ENCODE data around the gene BIRC6. TPM values are rescaled to one million over a fixed set of nuclear protein-coding genes. Genes with fewer than 3 reads are reported as not detected.

BIRC6 gene
- total and polyA plus RNA-seq, 2 of the 4 experiments (the other 2 are of a cell fraction) = 26.5 to 316 TPM

DNA sequence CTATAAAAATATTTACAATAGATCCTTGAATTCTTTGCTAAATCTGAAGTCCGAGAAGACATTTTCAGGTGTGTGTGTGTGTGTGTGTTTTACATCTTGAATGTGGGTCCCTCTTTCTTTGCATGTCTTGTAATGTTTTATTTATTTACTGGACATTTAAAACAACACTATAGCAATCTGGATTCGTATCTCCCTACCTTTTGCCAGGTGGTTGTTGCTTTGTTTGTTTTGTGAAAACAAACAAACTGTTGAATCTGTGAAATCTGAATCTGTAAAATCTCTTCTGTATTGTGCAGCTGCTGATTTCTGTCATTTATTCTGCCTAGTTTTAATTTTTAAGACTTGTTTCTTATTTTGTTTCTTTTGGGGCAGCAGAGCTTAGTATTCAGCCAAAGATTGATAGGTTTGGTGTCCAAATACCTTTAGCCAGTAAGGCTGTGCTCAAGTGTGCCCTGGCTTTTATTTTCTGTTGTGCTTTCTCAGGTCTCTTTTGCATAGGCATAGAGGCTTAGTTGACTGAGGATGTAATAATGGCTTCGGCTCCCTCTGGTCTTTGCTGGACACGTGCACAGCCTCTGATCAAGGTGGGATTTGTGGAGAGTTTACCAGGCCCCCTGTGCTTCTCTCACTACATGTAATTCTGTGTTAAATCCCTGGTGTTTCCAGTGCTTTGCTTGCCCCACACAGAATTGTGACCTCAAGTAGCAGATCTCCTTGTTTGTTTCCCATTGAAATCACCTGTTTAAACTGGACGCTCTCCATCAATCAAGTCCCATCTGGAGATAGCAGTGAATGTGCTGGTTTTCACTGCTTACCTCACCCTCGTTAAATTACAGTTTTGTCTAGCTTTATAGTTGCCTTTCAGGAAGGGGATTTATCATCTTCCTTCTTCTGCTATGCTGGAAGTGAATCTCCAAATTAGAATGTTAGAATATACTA lies 71.1 kb downstream of the BIRC6 start:
- intact Hi-C loops (cut with micrococcal nuclease) = no loop called here
- Histone ChIP-seq H3K56ac (ENCODE audit: extremely low read depth, insufficient read depth, low read length) (no peak overlapping the region), H3K23ac (ENCODE audit: low read depth, low read length) (peak overlapping the region; percentile 69), H3K9ac (ENCODE audit: low read depth, low read length) (no peak overlapping the region), H3K14ac (replicated peaks; ENCODE audit: low read depth, low read length) (peak overlapping the region; percentile 67; the same call in 1 of the 2 replicates), H4K20me1 (ENCODE audit: insufficient read depth, low read length) (peaks cover 4% of the 10 kb centered on the region; the same call in 1 of the 2 replicates), H3K79me1 (ENCODE audit: low read depth in 1 of 2, low read length in 2 of 2) (peaks cover 26 to 49% of the 10 kb centered on the region in 2 experiments), H3K4me2 (ENCODE audit: low read depth, low read length) (peak overlapping the region; percentile 55), H2AK5ac (ENCODE audit: low read depth, low read length) (peak overlapping the region; percentile 31), H3K4me3 (ENCODE audit: insufficient read depth, low read depth, low read length) (no peak overlapping the region), H3K27me3 (ENCODE audit: control insufficient read depth, insufficient read depth, low read length) (no peaks in the 10 kb centered on the region), H2AFZ (replicated peaks; ENCODE audit: low read length, poor library complexity) (no peak overlapping the region), H4K5ac (ENCODE audit: low read depth, low read length) (peak overlapping the region; percentile 86), H3K9me1 (ENCODE audit: insufficient read depth, low read length) (peaks cover 5% of the 10 kb centered on the region), H3K27ac (ENCODE audit: insufficient read depth, low read length) (peak overlapping the region; percentile 7; the same call in 1 of the 2 replicates), H3K4ac (ENCODE audit: low read depth, low read length) (peak overlapping the region; percentile 44), H2BK15ac (ENCODE audit: low read depth, low read length) (0 out of 3 replicates have a peak overlapping the region, but pooled peaks have one; percentile 11), H2BK5ac (ENCODE audit: low read depth, low read length, poor library complexity, severe bottlenecking) (peak overlapping the region; percentile 62), H3K4me1 (ENCODE audit: control insufficient read depth, insufficient read depth, low read length) (peaks cover 19% of the 10 kb centered on the region), H3K36me3 (ENCODE audit: control insufficient read depth, insufficient read depth, low read length) (peaks cover 12% of the 10 kb centered on the region), H4K8ac (ENCODE audit: low read depth in 2 of 2, low read length in 2 of 2) (peak overlapping the region in 1 of 2 experiments; percentile 81; a peak in 2 of 4 replicates), H4K91ac (ENCODE audit: insufficient read depth, low read depth, low read length) (peak overlapping the region; percentile 66), H2BK20ac (ENCODE audit: low read depth, low read length) (peak overlapping the region; percentile 46; the same call in 1 of the 2 replicates), H2BK120ac (ENCODE audit: low read depth, low read length) (peak overlapping the region; percentile 48), H3K9me3 (ENCODE audit: control insufficient read depth, insufficient read depth, low read length) (no peaks in the 10 kb centered on the region), H2AK9ac (replicated peaks; ENCODE audit: low read depth, low read length, poor library complexity) (no peak overlapping the region), H3K18ac (ENCODE audit: low read depth, low read length) (peak overlapping the region; percentile 74)
- DNase-seq (no peak), ATAC-seq (ENCODE audit: low read depth) (no peak)
- no TSS peak for BruUV-seq (replicated peaks)
- WGBS, 2 experiments (ENCODE audit: extremely low coverage in 2 of 2, insufficient read length in 1 of 2) = 80% methylated on average over 1 of the region's 6 CpGs; no CpG with 5 or more reads in 1 of the 2 experiments
- dilution Hi-C loops (cut with HindIII; ENCODE audit: low sequenced_read_pairs, unreplicated experiment) = no loop called here
- POLR2A ChIA-PET (ENCODE audit: unreplicated experiment) = interaction anchor here (0.7 kb wide), 1 partner anchor 9 kb away, joined by 3 read pairs; no protein-coding TSS in a partner anchor
- CTCF ChIA-PET = interaction anchor here (0.6 kb wide), 1 partner anchor 25 kb away, joined by 4 read pairs; no protein-coding TSS in a partner anchor
- in situ Hi-C loops (cut with MboI; ENCODE audit: low sequenced_read_pairs) = no loop called here
- TF ChIP-seq MXI1 (IDR thresholded peaks at IDR 0.05; ENCODE audit: borderline replicate concordance, low read depth, low read length) (no peak), BHLHE40 (IDR thresholded peaks at IDR 0.05; ENCODE audit: low read depth, low read length) (no peak), FOS (IDR thresholded peaks at IDR 0.05; ENCODE audit: low read depth, low read length) (no peak), CEBPB (IDR thresholded peaks at IDR 0.05; ENCODE audit: low read depth, low read length) (no peak), SMC3 (IDR thresholded peaks at IDR 0.05; ENCODE audit: low read depth, low read length) (no peak), NFE2L2 (IDR thresholded peaks at IDR 0.05; ENCODE audit: low read depth, low read length) (no peak), MAZ (IDR thresholded peaks at IDR 0.05; ENCODE audit: borderline replicate concordance, low read depth, low read length) (no peak), MAFK (IDR thresholded peaks at IDR 0.05; ENCODE audit: low read depth, low read length) (no peak), POLR2A (IDR thresholded peaks at IDR 0.05; ENCODE audit: low read depth, low read length) (no peak), RFX5 (IDR thresholded peaks at IDR 0.05; ENCODE audit: low read depth, low read length) (no peak)
- TF ChIP-seq, protein P1, sequence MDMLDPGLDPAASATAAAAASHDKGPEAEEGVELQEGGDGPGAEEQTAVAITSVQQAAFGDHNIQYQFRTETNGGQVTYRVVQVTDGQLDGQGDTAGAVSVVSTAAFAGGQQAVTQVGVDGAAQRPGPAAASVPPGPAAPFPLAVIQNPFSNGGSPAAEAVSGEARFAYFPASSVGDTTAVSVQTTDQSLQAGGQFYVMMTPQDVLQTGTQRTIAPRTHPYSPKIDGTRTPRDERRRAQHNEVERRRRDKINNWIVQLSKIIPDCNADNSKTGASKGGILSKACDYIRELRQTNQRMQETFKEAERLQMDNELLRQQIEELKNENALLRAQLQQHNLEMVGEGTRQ (IDR thresholded peaks at IDR 0.05; ENCODE audit: low read depth, low read length) = no peak
- TF ChIP-seq, protein P2, sequence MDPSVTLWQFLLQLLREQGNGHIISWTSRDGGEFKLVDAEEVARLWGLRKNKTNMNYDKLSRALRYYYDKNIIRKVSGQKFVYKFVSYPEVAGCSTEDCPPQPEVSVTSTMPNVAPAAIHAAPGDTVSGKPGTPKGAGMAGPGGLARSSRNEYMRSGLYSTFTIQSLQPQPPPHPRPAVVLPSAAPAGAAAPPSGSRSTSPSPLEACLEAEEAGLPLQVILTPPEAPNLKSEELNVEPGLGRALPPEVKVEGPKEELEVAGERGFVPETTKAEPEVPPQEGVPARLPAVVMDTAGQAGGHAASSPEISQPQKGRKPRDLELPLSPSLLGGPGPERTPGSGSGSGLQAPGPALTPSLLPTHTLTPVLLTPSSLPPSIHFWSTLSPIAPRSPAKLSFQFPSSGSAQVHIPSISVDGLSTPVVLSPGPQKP (IDR thresholded peaks at IDR 0.05; ENCODE audit: borderline replicate concordance, low read depth, low read length) = no peak
- TF ChIP-seq, protein P3, sequence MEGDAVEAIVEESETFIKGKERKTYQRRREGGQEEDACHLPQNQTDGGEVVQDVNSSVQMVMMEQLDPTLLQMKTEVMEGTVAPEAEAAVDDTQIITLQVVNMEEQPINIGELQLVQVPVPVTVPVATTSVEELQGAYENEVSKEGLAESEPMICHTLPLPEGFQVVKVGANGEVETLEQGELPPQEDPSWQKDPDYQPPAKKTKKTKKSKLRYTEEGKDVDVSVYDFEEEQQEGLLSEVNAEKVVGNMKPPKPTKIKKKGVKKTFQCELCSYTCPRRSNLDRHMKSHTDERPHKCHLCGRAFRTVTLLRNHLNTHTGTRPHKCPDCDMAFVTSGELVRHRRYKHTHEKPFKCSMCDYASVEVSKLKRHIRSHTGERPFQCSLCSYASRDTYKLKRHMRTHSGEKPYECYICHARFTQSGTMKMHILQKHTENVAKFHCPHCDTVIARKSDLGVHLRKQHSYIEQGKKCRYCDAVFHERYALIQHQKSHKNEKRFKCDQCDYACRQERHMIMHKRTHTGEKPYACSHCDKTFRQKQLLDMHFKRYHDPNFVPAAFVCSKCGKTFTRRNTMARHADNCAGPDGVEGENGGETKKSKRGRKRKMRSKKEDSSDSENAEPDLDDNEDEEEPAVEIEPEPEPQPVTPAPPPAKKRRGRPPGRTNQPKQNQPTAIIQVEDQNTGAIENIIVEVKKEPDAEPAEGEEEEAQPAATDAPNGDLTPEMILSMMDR (conservative IDR thresholded peaks at IDR 0.05; ENCODE audit: low read depth, low read length) = no peak
